H4 (cell line): ENCODE data around the gene CDCA7. TPM values are rescaled to one million over a fixed set of nuclear protein-coding genes. Genes with fewer than 3 reads are reported as not detected.
"Not testable (repeated sequence)": the region's sequence is repeated elsewhere in the genome, so short reads cannot be mapped to it uniquely, and the experiment has no call there.

Experiments
- DNase-seq: peaks from one replicate; pipeline ENCODE4 v3.0.0-alpha.2; 2015; ENCODE audit warnings: low spot score
- total RNA-seq: library from RNA; depleted of rRNA; stranded (reverse); fragments of >200 nt; shearing (Covaris generic); gene quantifications from 2 replicates; pipeline ENCODE4 v1.2.3, GENCODE V29; 2014

Gene CDCA7
- total RNA-seq, 1 experiment from 2014 or later: 31.9 TPM

DNA sequence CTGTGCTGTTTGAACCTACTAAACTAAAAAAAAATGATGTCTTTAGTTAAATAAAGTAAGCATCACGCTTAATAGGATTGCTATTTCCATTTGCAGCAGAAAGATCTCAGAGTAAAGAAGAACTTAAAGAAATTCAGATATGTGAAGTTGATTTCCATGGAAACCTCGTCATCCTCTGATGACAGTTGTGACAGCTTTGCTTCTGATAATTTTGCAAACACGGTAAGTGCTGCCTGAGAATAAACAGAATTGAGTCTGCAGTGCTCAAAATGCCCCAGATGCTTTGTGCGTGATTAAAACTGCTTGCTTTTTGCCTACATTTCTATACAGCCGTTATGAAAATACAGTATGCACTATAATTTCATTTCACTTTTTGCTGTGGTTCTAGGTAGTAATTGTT lies 3.9 kb downstream of the CDCA7 start:
- no peak for DNase-seq

DNA sequence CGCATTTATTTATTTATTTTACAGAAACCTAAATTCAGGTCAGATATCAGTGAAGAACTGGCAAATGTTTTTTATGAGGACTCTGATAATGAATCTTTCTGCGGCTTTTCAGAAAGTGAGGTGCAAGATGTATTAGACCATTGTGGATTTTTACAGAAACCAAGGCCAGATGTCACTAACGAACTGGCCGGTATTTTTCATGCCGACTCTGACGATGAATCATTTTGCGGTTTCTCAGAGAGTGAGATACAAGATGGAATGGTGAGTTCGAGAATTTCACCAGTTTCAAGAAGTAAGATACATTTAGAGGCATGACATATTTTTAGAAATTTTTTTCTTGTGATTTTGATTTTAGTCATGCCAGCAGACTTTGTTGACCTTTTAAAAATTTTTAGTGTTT lies 4.6 kb downstream of the CDCA7 start:
- DNase-seq: no peak

DNA sequence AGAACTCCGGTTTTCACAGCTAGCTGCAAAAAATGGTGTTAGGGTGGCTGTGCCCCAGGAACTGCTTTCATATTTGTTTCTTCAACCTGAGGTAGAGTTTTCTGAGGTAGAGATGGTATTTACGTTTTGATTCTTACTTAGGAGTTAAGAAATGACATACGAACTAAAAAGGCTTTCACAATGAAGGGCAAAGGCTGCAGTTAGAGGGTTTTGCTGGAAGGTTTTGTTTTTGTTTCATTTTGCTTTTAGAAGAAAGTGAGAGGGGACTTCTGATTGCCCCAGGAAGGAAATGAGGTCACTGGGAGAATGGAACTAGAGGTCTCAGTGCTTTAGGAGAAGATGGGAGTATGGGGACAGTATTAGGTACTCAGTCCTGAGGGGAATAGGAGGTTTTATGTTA lies 15.5 kb downstream of the CDCA7 start:
- no peak for DNase-seq

DNA sequence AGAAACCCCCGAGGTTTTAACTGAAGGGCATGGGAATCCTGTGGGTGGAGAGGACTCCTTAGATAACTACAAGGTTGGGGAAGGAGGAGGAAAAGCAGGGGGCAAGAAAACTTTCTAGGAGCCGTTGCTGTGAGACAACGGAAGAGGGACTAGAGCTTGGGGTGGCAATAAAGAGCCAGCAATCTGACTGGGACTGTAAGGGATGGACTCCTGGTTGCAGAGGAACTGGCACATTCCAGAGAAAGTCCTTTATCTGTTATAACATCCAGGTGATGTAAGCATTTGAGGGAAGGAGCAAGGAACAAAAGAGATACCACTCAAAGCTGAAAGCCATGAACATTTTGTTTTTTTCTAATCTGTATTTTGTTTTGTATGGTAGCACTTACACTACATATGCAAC lies 16.4 kb downstream of the CDCA7 start:
- no peak for DNase-seq

DNA sequence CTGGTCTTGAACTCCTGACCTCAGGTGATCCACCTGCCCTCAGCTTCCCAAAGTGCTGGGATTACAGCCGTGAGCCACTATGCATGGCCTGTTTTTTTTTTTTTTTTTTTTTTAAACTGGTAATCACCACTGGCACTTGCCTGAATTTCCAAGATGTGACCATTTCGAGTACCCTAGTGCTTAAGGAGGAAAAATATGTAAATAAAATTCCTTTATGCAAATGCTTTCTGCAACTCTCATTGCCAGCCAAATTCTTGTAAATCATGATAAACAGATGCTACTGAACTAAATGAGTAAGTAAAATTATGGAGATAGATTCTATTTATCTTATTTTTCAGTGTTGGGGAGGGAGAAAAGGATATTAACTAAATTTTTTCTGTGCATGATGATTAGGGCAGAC lies 18.6 kb downstream of the CDCA7 start:
- no peak for DNase-seq

DNA sequence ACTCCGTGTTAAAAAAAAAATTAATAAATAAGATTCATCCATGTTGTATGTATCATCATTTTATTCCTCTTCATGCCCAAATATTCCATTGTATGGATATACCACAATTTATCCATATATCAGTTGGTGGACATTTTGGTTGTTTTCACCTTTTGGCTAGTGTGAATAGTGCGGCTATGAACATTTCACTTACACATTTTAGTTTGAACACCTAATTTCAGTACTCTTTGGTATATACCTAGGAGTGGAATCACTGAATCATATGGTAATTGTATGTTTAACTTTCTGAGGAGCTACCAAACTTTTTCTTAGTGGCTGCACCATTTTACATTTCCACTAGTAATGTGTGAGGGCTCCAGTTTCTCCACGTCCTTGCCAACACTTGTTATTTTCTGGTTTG lies 20.0 kb downstream of the CDCA7 start:
- DNase-seq: no peak

DNA sequence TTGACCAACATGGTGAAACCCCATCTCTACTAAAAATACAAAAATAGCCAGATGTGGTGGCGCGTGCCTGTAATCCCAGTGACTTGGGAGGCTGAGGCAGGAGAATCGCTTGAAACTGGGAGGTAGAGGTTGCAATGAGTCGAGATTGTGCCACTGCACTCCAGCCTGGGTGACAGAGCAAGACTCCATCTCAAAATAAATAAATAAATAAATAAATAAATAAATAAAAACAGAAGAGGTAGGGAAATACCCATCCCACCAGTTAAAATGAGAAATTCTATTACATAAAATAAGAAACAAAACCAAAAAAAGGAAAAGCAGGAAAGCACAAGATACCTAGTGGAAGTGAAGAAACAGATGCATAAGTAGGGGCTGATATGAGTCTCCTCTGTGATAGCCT lies 30.9 kb downstream of the CDCA7 start:
- DNase-seq: not testable (repeated sequence)

DNA sequence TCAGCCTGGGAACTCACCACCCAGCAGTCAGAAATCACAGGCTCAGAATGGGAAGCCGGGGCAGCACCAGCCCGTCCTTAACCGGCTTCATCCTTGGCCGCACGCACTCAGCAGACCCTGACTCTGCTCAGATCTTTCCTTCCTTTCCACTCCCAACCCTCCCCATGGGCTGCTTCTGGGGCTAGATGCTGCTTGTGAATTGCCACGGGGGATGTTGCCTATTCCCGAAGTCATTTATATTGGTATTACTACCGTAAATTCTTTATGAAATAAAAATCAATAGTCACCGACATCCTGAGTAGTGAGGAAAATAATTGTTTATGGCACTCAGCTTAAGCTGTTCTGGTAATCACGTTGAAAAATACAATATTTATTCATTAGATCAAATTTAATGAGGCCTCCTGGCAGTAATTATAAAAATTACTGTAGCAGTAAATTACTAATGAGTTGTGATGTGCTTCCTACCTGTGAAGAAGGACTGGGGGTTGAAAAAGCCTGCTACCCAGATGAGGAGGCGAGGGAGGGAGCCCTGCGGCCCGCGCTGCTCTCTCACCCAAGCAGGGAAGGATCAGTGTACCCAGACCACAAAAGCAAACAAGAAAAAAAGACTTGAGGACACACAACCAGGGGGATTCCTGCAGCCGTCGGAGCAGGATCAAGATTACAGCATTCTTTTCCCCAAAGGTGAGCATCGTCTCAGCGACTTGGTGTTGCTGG lies 31.5 kb downstream of the CDCA7 start:
- DNase-seq: no peak

DNA sequence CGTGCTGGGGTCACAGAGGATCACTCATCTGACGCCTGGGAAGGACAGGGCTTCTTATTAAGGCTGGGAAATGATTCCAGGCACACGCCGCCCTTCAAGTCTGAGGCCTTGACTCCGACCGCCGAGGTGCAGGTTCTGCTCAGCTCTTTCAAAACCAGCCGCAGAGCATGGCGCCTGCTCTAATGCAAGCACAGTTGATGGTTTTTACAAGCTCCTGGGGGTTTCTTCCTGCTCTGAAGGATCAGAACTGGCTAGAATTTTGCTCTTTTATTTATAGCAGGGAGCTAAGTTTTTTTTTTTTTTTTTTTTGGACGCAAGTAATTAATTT lies 32.0 kb downstream of the CDCA7 start:
- DNase-seq: no peak

DNA sequence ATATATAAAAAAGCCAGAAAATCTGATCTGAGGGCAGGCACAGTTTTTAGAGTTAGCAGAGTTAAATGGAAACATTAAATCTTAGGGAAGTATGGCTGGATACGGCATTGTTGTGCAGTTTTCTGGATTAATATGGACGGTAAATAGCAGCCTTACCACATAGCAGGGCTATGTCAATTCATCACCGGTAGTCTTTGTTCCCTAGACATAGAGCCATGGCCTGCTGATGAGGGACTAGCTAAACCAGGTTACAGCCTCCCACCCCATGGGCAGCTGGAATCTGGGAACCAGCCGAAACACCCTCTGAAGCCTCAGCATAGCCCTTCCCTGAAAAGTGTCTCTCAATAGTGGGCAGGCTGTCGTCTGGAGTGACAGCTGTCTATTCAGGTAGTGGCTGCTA lies 32.4 kb downstream of the CDCA7 start:
- no peak for DNase-seq

DNA sequence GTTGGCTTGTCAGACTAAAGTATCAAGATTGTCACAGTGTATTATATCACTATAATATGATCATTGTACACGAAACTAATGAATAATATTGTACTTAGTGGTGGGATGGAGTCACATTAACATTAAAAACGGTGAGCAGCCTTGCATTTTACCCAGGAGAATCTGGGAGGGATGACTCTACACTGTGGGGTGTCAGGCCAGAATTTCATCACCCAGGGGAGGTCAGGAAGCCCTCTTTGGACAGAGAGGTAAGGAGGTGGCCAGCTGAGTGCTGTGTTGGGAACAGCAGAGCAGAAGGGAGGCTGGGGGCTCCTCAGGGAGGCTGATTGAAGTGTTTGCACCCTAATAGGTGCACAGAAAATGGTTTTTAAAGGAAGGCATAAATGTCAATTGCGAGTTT lies 33.0 kb downstream of the CDCA7 start:
- no peak for DNase-seq

DNA sequence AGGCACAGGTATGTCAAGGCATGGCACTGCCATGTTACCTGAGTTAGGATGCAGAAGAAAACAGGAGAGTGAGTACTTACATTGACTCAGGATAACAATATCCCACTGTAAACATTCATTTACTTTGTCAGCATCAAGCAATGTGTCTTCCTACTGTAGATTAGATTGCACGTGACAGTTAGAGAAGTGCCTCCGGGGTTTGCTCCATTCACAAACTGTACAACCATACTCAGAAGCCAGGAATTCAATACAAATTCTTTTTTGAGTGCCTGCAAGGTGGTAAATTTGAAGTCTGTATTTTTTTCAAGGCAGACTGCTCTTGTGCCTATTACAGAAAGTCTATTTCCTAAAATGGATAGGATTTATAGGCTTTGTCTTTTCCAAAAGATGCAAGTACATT lies 34.1 kb downstream of the CDCA7 start:
- no peak for DNase-seq

DNA sequence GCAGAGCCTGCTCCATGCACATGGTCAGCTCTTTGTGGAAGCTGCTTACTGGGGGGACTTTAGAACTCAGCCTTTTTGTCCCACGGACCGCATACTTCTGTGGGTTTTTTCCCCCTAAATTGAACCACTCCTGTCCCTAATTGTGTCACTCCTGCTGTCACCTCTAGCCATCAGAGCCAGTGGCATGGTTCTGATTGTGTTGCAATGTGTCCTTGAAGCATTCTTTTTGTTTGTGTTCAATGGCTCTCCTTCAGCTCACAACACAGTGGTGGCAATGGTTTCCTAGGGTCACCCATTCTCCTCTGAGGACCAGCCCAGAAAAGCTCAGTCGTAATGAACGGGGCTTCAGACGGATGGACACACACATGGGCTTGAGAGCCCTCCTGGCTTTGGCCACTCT lies 35.4 kb downstream of the CDCA7 start:
- DNase-seq: no peak

DNA sequence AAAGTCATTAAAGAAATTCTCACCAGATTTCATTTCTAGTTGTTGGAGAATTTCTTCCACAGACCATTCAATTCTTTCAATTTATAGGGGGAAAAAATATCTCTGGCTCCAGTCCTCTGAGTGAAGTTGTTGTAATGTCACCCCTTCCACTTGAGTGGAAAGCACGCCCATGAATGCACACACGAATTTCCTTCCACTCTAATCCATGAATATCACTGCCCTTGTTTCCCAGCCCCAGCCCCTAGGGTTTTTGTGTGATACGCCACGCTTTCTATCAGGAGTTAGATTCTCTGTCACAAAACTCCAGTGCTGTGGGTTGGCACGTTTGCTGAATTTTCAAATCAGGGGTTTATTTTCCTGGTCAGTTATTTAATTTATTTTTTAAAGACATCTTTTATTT lies 38.1 kb downstream of the CDCA7 start:
- DNase-seq: no peak

DNA sequence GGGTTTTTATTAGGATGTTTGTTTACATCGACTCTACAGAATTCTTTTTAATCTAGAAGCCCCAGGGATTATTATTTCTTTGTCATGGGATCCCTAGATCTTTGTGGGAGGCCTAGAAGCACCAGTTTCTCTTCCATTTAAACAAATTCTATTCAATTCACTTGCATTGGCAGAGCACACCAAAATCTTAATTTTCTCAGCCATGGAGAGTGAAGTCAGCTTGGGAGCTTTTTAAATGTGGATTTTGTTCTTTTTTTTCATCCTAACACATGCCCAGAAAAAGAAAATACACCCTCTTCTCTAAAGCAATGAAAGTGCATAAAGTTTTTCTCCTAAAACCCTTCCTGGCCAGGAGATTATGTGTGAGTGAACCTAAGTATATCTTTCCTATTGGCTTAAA lies 38.5 kb downstream of the CDCA7 start:
- no peak for DNase-seq

DNA sequence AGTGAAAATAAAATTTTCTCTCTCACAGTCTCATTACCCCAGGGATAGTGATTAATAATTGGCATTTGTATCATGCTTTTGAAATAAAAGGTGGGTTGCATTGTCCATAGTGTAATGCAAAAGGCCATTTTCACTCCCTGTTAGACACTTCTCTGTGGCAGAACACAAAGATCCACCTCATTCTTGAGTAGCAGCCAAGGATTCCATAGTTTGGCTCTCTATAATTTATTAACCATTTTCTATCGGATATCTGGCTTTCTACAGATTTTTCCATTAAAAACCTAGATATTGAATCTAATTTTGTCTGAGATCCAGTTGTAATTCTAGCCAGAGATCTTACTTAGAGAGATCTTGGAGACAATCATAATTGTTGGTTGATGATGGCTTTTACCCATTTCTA lies 39.0 kb downstream of the CDCA7 start:
- no peak for DNase-seq

DNA sequence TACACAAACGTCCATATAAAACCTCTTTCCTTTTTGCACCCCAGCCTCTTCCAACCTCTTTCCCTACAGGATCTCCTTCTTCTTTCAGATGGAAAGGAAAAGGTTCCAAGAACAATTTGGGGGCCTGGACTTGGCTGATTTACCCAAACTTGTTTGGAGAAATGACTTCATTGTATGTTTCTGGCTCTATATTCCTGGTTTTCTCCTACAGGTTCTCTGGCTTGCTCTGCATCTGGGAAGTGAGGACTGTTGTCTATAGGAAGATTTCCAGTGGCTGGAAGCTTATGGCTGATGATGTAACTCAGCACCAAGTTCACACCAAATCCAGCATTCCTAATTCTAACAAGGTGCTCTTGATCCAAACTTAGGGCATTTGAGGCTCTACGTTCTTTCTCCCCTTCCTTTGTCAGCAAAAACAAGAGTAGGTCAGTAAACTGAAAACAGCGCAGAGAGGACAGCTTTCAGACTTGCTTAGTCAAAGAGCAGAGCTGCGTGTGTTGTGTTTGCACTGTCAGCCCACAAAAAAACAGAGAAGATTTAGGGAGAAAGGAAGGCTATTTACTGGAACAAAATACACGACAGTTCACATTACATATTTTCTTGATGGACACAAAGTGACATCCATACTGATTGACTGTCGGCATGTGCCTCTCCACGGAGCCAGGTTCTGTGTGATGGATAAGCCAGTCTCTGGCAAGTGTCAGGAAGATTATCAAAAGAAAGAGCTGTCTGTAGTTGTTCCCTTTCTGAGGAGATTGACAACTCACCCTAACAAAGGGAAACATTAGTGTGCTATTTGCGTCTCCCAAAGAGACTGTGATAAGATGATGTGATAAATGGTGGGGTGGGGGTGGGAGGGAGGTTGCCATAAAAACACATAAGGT lies 39.7 kb downstream of the CDCA7 start:
- DNase-seq: no peak

DNA sequence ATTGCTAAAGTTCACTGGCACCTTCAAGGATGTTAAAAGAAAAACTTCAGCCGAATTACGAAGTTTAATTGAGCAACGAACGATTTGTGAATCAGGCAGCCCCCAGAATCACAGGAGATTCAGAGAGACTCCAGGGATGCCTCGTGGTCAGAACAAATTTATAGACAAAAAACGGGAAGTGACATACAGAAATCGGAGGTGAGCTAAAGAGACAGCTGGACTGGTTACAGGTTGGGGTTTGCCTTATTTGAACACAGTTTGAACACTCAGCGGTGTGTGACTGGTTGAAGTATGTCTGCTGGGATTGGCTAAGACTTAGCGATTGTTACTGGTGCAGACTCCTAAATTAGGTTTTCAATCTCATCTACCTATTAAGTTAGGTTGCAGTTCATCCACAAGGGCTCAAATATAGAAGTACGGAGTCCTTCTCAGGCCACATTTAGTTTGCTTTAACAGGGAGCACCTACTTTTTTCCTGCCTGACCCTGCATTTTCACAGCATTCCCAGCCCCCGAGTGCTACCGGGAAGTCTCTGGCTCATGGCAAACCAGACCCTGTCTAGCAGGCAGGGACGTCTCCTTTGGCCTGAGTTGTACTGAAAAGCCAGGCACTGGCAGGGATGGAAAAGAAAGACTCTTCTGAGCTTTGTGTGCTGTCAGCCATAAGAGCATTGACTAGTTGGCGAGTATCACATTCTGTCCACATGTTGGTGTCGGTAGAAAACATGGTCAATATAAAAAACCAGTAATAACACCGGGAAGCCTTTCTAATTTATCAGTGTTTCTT lies 41.1 kb downstream of the CDCA7 start:
- no peak for DNase-seq

DNA sequence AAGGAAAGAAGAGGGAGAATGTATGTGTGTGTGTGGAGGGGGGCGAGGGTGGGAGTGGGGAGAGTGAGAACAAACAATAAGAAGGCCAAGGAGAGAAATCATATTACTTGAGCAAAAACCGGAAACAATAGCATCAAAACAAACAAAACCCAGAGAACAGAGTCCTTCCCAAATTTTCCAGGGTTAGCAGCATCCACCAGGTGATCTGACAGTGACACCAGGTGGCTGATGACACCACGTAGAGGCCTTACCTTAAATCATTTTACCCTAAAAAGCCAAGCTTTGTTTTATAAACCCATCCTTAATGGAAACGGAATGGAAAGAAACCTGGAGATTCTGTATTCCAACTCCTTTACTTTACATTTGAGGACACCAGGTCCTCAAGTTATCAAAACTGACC lies 42.9 kb downstream of the CDCA7 start:
- DNase-seq: no peak

DNA sequence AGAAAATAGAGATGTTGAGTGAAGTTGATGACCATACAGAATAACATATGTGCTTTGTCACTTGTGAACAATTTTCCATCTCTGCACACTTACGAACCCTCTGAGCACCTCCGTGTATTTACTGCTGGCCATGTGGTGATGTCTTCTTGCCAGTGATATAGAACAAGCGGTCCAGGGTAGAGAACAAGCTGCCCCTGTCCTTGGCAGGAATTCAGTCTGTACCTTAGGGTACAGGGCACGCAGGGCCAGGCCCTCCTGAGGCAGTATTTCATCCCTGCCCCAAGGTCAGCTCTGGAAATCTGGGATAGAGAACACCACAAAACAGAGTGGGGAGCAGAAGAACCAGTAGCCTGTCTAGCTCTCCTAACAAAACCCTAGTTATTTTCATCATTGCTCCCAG lies 44.6 kb downstream of the CDCA7 start:
- DNase-seq: no peak

DNA sequence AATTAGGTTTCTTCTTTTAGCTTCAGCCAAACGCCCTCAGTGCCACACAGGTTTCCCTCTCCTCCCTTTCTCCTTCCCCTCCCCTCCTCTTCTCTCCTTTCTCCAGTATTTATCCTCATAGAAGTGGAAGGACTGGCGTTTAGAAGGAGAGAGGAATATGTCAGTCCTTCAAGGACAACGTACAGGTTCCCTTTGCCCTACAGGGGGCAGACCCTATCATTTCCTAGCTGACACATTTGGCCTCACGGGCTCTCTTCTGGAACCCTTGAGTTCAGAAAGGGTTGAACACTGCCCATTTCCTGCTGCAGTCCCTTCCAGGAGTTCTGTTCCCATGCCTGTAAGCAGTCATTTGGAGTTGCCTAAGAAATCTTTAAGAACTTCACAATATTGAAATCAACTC lies 46.1 kb downstream of the CDCA7 start:
- DNase-seq: peak; percentile 19

DNA sequence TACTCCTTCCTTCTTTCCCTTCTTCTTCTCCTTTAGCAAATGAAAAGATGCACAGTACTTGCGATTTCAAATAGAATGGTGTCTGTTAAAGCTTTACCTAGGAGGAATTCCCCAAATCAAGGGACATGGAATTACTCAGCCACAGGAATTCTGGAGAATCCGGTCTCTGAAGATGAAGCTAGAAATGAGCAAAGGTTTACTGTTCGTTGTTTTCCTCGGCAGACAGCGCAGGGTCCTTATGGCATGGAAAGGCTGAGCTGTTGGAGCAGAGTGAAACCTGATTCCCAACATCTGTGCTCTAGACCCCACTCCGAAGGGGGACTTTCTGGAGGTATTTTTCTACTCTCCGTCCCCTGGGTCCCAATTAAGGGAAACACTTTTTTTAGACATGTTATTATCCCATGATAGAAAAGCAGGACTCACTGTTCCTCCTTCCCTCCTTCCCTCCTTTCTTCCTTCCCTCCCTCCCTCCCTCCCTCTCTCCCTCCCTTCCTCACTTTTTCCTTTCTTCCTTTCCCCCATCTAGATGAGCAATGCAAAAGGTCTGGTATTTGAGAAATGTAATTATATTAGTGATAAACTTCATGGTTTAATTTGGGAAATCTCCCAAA lies 47.1 kb downstream of the CDCA7 start:
- DNase-seq: no peak
